HCT116 (cell line): ENCODE results near the gene GRIP1.

Experiments
- CBX3 ChIP-seq: IDR thresholded peaks from 2 replicates; pipeline ENCODE4 v1.6.1; 2012; ENCODE audit warnings: low read depth
- ELF1 ChIP-seq: IDR thresholded peaks from 2 replicates; pipeline ENCODE4 v1.6.1; 2012; ENCODE audit warnings: low read depth, borderline replicate concordance
- EZH2 ChIP-seq: fragments of 200-600 bp; sonication (generic); IDR thresholded peaks from 2 replicates; pipeline ENCODE4 v1.6.1; 2017; ENCODE audit warnings: antibody characterized with exemption, mixed run types
- FOSL1 ChIP-seq: IDR thresholded peaks from 2 replicates; pipeline ENCODE4 v1.6.1; 2012; ENCODE audit warnings: low read depth
- JUND ChIP-seq: IDR thresholded peaks from 2 replicates; pipeline ENCODE4 v1.6.1; 2012
- MAX ChIP-seq: IDR thresholded peaks from 2 replicates; pipeline ENCODE4 v1.6.1; 2012
- POLR2A ChIP-seq: IDR thresholded peaks from 2 replicates; pipeline ENCODE4 v1.7.0; 2011; ENCODE audit warnings: borderline replicate concordance; ENCODE audit not compliant: insufficient read depth, insufficient read length; ENCODE audit errors: extremely low read depth
- RAD21 ChIP-seq: IDR thresholded peaks from 2 replicates; pipeline ENCODE4 v1.6.1; 2012; ENCODE audit warnings: low read depth, mild to moderate bottlenecking
- TF ChIP-seq, protein P1 (sequence below), 3 experiments: fragments of 200-600 bp in 1 of 3; sonication (generic) in 1 of 3; IDR thresholded peaks in 2 of 3; conservative IDR thresholded peaks in 1 of 3; 2 replicates each; pipeline ENCODE4 v1.5.1; 2012 to 2017; ENCODE audit warnings: low read depth in 2 of 3, low read length in 2 of 3, antibody characterized with exemption in 1 of 3, borderline replicate concordance in 1 of 3, control low read depth in 1 of 3, mild to moderate bottlenecking in 1 of 3, mixed read lengths in 1 of 3, mixed run types in 1 of 3, moderate library complexity in 1 of 3; ENCODE audit not compliant: insufficient read depth in 1 of 3
- TF ChIP-seq, protein P2 (sequence below): IDR thresholded peaks from 2 replicates; pipeline ENCODE4 v1.6.1; 2011; ENCODE audit warnings: mild to moderate bottlenecking, low read length, moderate library complexity; ENCODE audit not compliant: insufficient replicate concordance; ENCODE audit errors: extremely low read depth

GRCh38 chr12:66600903-66601302 lies 78.0 kb downstream of the GRIP1 start:
- TF ChIP-seq EZH2 (no peak), MAX (no peak), CBX3 (no peak), POLR2A (no peak), JUND (no peak), ELF1 (no peak), RAD21 (no peak), FOSL1 (no peak)
- TF ChIP-seq, protein P1, sequence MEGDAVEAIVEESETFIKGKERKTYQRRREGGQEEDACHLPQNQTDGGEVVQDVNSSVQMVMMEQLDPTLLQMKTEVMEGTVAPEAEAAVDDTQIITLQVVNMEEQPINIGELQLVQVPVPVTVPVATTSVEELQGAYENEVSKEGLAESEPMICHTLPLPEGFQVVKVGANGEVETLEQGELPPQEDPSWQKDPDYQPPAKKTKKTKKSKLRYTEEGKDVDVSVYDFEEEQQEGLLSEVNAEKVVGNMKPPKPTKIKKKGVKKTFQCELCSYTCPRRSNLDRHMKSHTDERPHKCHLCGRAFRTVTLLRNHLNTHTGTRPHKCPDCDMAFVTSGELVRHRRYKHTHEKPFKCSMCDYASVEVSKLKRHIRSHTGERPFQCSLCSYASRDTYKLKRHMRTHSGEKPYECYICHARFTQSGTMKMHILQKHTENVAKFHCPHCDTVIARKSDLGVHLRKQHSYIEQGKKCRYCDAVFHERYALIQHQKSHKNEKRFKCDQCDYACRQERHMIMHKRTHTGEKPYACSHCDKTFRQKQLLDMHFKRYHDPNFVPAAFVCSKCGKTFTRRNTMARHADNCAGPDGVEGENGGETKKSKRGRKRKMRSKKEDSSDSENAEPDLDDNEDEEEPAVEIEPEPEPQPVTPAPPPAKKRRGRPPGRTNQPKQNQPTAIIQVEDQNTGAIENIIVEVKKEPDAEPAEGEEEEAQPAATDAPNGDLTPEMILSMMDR (IDR thresholded peaks at IDR 0.05 in 2 of 3, conservative IDR thresholded peaks at IDR 0.05 in 1 of 3; ENCODE audit: borderline replicate concordance in 1 of 3, insufficient read depth in 1 of 3, low read depth in 2 of 3, low read length in 2 of 3), result no peak
- TF ChIP-seq, protein P2, sequence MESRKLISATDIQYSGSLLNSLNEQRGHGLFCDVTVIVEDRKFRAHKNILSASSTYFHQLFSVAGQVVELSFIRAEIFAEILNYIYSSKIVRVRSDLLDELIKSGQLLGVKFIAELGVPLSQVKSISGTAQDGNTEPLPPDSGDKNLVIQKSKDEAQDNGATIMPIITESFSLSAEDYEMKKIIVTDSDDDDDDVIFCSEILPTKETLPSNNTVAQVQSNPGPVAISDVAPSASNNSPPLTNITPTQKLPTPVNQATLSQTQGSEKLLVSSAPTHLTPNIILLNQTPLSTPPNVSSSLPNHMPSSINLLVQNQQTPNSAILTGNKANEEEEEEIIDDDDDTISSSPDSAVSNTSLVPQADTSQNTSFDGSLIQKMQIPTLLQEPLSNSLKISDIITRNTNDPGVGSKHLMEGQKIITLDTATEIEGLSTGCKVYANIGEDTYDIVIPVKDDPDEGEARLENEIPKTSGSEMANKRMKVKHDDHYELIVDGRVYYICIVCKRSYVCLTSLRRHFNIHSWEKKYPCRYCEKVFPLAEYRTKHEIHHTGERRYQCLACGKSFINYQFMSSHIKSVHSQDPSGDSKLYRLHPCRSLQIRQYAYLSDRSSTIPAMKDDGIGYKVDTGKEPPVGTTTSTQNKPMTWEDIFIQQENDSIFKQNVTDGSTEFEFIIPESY, result no peak
